GM18508 (cell line): ENCODE measurements around the gene AFF3.
"Not testable (repeated sequence)": the region's sequence is repeated elsewhere in the genome, so short reads cannot be mapped to it uniquely, and the experiment has no call there.

Experiments used
- ATAC-seq: cut with Tn5 transposase; IDR thresholded peaks from one replicate; pipeline ENCODE4 v1.9.1; 2021; ENCODE audit warnings: moderate number of reproducible peaks; ENCODE audit not compliant: insufficient read depth, unreplicated experiment

AFF3 gene

GRCh38 chr2:99670768-99671734 lies 471.3 kb downstream of the AFF3 start:
- no peak for ATAC-seq

GRCh38 chr2:99666256-99666655 lies 476.1 kb downstream of the AFF3 start:
- no peak for ATAC-seq

- ATAC-seq, result no peak
These were observed 478.7 kb downstream of the AFF3 start for GRCh38 chr2:99663641-99664040.

GRCh38 chr2:99662761-99663341 lies 479.5 kb downstream of the AFF3 start:
- no peak for ATAC-seq

- ATAC-seq, result not testable (repeated sequence)
These were observed 480.6 kb downstream of the AFF3 start for GRCh38 chr2:99661761-99662160.

- no peak for ATAC-seq
These were observed 481.6 kb downstream of the AFF3 start for GRCh38 chr2:99660616-99661406.

- ATAC-seq, result no peak
These were observed 482.5 kb downstream of the AFF3 start for GRCh38 chr2:99659874-99660273.

- no peak for ATAC-seq
These were observed 484.6 kb downstream of the AFF3 start for GRCh38 chr2:99657691-99658258.

GRCh38 chr2:99656994-99657393 lies 485.4 kb downstream of the AFF3 start:
- no peak for ATAC-seq

GRCh38 chr2:99653433-99653832 lies 489.0 kb downstream of the AFF3 start:
- no peak for ATAC-seq

GRCh38 chr2:99652862-99653261 lies 489.5 kb downstream of the AFF3 start:
- no peak for ATAC-seq

- ATAC-seq, result no peak
These were observed 490.3 kb downstream of the AFF3 start for GRCh38 chr2:99651930-99652670.

- ATAC-seq, result no peak
These were observed 493.2 kb downstream of the AFF3 start for GRCh38 chr2:99648906-99649789.

- ATAC-seq, result no peak
These were observed 494.1 kb downstream of the AFF3 start for GRCh38 chr2:99648178-99648844.

- ATAC-seq, result no peak
These were observed 496.4 kb downstream of the AFF3 start for GRCh38 chr2:99645960-99646359.

- ATAC-seq, result no peak
These were observed 498.0 kb downstream of the AFF3 start for GRCh38 chr2:99644419-99644787.

GRCh38 chr2:99643787-99644418 lies 498.5 kb downstream of the AFF3 start:
- ATAC-seq, result no peak

GRCh38 chr2:99641999-99642398 lies 500.4 kb downstream of the AFF3 start:
- no peak for ATAC-seq
